ENCODE data around the gene MAPKAP1.

Gene MAPKAP1

GRCh38 chr9:125507226-125507625 lies 199.8 kb downstream of the MAPKAP1 start:
- DNase-seq = no peak

GRCh38 chr9:125505988-125506438 lies 201.0 kb downstream of the MAPKAP1 start:
- DNase-seq = no peak

- DNase-seq = no peak
Observed at GRCh38 chr9:125504616-125505015, 202.4 kb downstream of the MAPKAP1 start.

GRCh38 chr9:125497906-125498305 lies 209.1 kb downstream of the MAPKAP1 start:
- no peak for DNase-seq

- DNase-seq = no peak
Observed at GRCh38 chr9:125497478-125497877, 209.5 kb downstream of the MAPKAP1 start.

- no peak for DNase-seq
Observed at GRCh38 chr9:125496313-125496834, 210.6 kb downstream of the MAPKAP1 start.

- no peak for DNase-seq
Observed at GRCh38 chr9:125495172-125496119, 211.6 kb downstream of the MAPKAP1 start.

- no peak for DNase-seq
Observed at GRCh38 chr9:125494653-125494915, 212.4 kb downstream of the MAPKAP1 start.

GRCh38 chr9:125493881-125494652 lies 212.9 kb downstream of the MAPKAP1 start:
- DNase-seq = no peak

GRCh38 chr9:125493384-125493783 lies 213.6 kb downstream of the MAPKAP1 start:
- DNase-seq = no peak

GRCh38 chr9:125492719-125493118 lies 214.3 kb downstream of the MAPKAP1 start:
- no peak for DNase-seq

GRCh38 chr9:125487842-125488241 lies 219.2 kb downstream of the MAPKAP1 start:
- no peak for DNase-seq

- no peak for DNase-seq
Observed at GRCh38 chr9:125486576-125486975, 220.4 kb downstream of the MAPKAP1 start.

GRCh38 chr9:125486152-125486508 lies 220.9 kb downstream of the MAPKAP1 start:
- DNase-seq = no peak

GRCh38 chr9:125485471-125486151 lies 221.4 kb downstream of the MAPKAP1 start:
- DNase-seq = no peak

- no peak for DNase-seq
Observed at GRCh38 chr9:125484350-125485282, 222.4 kb downstream of the MAPKAP1 start.

GRCh38 chr9:125483697-125484096 lies 223.3 kb downstream of the MAPKAP1 start:
- DNase-seq = no peak

GRCh38 chr9:125479846-125480615 lies 227.0 kb downstream of the MAPKAP1 start:
- DNase-seq = no peak

GRCh38 chr9:125477089-125477544 lies 229.9 kb downstream of the MAPKAP1 start:
- DNase-seq = no peak

- no peak for DNase-seq
Observed at GRCh38 chr9:125476645-125477044, 230.4 kb downstream of the MAPKAP1 start.

- no peak for DNase-seq
Observed at GRCh38 chr9:125475385-125475784, 231.6 kb downstream of the MAPKAP1 start.
